ENCODE data around the gene XRCC1.

The XRCC1 gene, protein sequence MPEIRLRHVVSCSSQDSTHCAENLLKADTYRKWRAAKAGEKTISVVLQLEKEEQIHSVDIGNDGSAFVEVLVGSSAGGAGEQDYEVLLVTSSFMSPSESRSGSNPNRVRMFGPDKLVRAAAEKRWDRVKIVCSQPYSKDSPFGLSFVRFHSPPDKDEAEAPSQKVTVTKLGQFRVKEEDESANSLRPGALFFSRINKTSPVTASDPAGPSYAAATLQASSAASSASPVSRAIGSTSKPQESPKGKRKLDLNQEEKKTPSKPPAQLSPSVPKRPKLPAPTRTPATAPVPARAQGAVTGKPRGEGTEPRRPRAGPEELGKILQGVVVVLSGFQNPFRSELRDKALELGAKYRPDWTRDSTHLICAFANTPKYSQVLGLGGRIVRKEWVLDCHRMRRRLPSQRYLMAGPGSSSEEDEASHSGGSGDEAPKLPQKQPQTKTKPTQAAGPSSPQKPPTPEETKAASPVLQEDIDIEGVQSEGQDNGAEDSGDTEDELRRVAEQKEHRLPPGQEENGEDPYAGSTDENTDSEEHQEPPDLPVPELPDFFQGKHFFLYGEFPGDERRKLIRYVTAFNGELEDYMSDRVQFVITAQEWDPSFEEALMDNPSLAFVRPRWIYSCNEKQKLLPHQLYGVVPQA

DNA sequence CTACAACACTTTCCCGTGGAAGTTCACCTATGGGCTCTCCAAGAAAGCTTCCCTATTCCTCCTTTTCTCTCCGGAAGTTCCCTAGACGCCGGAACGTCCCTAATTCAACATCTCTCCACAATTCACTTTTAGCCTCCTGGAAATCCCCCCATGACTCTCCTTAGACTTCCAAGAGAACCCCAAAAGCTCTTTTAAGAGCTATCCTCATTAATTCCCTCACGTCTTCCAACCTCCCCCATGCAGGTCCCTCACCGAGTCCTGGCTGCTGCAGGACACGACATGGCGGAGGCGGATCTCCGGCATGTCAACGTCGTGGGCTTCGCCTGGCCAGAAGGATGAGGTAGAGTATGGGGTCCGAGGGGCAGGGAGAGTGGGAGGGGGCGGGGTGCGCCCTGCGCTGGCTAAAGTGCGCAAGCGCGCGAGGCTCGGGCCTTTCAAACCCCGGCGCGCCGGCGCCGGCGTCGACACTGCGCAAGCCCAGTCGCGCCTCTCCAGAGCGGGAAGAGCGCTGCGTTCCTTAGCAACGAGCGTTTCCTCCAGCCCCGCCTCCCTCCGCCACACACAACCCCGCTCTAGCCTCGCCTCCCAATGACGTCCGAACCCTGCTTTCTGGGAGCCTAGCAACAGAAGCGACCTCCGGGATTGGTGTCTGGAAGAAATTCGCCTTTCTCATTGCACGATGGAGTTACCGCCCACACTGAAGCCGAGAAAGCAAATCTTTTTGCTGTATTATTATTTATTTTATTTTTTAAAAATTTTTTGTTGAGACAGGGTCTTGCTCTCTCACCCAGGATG lies at the start of gene XRCC1, which contains the start of gene PINLYP:
XRCC1 (minus strand) TSS at position 372 of the 795 bp plus-strand sequence; CDS start at position 303, 69 bp downstream.
PINLYP (plus strand) TSS at position 646 of the 795 bp plus-strand sequence. CDS start 1,391 bp downstream, outside the sequence.
- peak; percentile 82 to 90 for DNase-seq (ENCODE audit: low read depth in 2 of 2)

DNA sequence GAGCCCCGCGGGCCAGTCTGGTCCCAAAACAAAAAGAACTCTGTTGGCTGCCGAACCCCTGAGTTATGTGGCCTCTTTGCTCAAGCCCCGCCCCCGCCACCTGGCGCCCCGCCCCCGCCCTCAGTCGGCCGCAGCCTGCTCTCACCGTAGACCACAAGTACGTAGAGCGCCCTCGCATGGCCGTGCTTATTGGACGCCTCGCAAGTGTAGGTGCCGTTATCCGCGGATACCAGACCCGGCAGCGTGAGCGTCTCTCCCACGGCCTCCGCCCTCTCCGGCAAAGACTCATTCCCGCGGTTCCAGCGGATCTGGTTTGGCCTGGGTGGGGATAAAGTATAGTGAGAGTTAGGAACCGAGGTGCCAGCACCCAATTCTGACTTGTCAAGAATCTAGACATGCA lies 49.6 kb upstream of the XRCC1 start:
- DNase-seq (ENCODE audit: low read depth in 2 of 2) = peak; percentile 68

DNA sequence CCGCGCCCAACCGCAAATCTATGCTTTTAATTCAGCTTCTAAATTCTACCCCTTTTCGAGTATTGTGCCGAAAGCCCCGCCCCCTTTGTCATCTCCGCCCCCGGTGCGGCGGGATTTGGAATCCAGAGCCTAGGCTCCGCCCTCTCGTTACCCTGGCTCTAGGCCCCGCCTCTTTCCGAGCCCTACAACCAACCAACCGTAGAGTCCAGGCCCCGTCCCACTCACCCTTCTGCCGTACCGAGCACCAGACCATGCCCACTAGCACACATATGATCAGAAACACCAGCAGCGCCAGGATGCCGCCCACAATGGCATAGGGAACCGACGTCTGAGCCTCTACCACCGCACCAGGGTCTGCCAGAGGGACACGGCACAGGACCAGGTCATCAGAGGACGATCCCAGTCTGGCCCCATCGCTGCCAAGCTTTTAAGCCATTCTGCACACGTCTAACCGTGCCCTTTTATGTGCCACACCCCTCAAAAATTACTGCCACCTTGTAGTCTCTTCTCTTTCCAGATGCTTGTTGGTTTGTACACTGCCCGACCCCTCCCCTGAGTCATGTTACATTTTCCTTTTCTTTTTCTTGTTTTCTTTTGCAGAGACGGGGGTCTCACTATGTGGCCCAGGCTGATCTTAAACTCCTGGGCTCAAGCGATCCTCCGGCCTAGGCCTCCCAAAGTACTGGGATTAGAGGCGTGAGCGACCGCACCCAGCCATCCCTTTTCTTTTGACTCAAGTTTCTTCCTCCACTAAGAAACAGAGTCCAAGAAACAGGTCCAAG lies 48.8 kb upstream of the XRCC1 start:
- no peak for DNase-seq (ENCODE audit: low read depth in 2 of 2)

DNA sequence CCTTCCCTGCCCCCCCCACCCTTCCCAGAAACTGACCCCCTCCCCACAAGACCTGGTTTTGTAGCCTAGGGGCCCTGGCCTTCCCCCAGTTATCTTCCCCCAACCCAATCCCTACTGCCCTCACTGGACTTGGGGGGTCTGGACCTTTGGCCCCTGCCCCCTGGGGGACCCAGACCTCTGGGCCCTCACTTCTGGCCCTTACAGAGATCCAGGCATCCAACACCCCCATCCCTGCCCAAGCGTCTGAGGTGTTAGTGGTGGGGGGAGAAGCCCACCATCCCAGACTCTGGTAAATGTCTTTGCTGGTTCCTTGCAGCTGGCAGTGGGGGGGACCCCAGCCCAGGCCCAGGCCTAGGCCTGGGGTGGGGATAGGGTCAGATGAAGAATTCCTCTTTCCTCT lies 47.6 kb upstream of the XRCC1 start:
- no peak for DNase-seq (ENCODE audit: low read depth in 2 of 2)

DNA sequence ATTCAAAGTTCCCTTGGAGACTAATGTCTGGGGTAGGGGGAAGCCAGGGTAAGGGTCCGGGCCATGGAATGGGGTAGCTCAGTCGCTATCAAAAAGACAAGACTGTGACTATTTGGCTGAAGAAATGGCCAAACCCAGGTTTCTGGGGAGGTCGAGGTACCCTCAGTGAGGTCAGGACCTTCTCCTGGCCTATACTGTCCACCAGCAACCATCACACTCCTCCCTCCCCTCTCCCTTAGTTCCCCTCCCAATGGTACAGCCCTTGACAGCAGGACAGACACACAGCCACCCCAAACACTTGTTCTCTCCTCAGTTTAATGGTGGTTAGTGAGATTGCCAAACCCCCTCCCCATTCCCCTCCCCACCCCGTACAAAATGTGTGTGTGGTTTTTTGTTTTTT lies 46.7 kb upstream of the XRCC1 start:
- DNase-seq (ENCODE audit: low read depth in 2 of 2) = no peak

DNA sequence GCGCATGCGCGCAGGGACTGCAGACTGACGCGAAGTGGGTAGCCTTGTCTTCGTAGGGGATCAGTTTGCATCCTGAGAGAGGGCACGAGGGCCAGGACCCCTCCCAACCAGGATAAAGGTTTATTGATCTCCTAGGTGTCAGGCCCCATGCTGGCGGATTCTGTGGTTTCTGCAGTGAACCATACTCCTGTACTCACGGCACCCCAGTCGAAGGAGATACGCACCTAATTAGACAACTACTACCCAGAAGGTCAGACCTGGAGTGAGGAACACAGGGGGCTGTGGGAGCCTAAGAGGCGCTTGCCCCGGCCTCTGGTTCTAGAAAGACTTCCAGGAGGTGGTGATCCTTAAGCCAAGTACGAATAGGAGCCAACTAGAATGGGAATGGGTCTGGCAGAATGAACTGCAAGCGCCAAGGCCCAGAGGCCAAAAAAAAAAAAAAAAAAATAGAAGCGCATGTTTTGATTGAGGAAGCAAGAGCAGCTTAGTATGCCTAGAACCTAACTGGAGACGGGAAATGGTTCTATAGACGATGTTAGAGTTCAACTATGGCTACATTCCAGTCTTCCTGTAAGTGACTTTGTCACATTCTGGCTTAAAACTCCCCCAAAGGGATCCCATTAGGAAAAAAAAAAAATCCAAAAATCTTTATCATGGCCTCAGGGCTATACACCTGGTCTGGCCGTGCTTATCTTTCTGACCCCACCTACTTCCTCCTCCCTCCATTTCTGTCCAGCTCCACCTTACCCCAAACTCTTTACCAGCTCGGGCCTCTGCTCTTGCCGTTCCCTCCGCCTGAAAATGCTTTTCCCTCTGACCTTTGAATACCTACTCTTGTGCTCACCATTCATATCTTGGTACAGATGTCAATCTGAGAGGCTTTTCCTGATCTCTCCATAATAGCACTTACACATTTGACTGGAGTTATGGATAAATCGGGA lies 45.0 kb upstream of the XRCC1 start:
- peak; percentile 57 to 78 for DNase-seq (ENCODE audit: low read depth in 2 of 2)

DNA sequence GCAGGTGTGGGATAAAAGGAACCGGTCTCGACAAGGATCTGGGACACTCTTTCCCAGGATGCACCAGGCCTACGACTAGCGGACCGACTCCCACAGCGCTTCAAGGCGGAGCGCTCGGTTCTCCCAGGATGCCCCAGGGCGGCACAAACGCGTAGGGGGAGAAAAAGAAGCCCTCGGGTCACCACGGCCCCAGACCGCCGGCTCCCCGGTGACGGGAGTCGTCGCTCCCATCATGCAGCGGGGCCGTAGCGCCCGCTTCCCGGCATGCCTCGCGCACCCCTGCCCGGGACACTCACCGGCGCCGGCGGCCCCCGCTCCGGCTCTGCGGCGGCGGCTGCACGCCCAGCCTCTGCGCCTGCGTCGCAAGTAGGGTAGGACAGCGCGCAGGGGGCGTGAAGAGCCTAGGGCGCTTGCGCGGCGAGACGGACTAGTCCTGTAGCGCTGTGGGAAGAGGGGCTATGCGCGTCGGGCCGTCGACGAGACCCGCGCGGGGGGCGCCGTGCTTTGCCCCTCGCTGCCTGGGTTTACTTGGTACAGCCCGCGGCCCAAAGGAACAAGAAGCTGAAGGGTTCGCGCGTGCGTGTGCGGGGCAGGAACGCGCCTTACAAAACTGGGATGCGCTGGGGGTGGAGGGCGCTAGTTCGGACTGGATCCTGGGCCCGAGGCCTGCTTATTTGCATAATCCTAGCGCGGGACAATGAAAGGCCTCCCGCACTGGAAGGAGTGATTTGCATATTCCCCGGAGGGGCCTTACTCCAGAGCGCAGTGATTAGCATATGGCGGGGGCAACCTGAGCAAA lies 44.1 kb upstream of the XRCC1 start, which contains the start of gene ZNF428:
ZNF428 (minus strand) TSS at position 368 of the 799 bp plus-strand sequence. CDS start 5,325 bp downstream, outside the sequence.
- DNase-seq (ENCODE audit: low read depth in 2 of 2) = peak; percentile 69 to 72

DNA sequence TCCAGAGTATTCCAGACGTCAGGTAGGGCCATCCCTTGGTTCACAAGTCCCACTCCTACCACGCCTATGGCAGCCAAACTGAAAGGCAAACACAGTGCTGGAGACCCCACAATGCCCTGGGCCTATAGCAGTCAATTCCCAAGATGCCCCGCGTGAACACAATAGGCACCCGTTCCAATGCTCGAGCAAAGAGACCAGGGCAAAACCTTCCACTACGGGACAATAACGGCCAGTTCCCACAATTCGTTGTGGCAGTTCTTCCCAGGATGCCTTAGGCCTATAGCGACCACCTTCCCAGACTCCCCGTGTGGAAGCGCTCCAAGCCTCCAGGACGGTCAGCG lies 43.6 kb upstream of the XRCC1 start:
- DNase-seq (ENCODE audit: low read depth in 2 of 2) = no peak

DNA sequence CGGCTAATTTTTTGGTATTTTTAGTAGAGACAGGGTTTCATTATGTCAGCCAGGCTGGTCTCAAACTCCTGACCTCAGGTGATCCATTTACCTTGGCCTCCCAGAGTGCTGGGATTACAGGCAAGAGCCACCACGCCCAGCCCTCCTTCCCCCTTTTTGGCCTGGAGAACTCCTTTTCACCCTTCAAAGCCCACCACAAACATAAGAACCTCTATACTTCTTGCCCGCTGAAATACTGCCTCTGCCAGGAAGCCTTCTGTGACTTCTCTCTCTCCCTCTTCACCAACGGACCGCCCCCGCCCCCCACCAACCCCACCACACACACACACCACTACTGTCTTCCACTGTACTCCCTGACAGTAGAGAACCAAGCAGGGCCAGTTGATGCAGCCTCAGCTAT lies 41.6 kb upstream of the XRCC1 start:
- DNase-seq (ENCODE audit: low read depth in 2 of 2) = no peak

DNA sequence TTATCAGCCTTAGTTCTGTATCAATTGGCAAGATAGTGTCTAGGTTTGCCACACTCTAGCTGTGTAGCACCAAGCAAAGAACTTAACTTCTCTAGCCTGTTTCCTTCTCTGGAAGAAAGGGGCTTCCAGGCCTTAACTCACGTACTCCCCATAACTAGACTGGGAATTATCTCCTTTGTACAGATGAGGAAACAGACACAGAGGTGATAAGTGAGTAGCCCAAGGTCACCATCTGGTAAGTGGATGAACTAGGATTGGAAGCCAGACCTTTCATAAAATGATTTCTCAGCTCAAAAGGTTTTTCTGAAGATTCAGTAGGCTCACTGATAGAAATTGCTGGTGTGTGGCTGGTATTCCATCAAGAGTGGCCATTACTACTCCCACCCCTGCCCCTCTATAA lies 41.0 kb upstream of the XRCC1 start:
- DNase-seq (ENCODE audit: low read depth in 2 of 2) = no peak

DNA sequence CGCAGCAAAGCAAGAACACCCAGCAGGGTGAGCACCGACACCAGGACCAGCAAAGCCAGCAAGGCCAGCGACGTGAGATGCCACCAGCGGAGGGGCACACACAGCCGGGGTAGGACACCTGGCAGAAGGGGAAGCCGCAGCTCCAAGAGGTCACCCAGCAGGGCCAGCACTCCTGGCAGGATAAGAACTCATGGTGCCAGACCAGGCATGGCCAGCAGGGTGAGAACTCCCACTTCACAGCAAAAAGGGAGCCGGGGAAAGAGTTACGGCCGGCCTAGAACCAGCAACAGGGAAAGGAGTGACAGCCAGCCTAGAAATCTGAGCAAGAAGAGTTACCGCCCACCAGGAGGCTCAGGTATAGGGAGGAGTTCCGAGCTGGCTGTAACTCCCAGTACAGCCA lies 37.0 kb upstream of the XRCC1 start:
- DNase-seq (ENCODE audit: low read depth in 2 of 2) = no peak

DNA sequence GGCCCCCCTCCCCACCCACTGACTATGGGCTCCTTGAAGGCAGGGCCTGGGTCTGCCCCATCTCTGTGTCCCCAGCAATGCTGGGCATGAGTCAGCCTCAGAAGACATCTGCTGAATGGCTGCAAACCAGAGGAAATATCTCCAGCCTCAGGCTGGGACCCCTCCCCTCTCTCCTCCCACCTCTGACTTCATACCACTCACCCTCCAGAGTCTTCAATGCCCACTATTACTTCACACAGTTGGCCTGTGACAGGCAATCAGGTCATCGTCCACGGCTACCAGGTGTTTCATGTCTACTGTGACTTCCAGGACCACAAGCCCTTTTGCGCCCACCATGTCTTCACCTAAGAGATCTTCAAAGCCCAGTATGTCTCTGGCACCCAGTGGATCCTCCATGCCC lies 36.5 kb upstream of the XRCC1 start, which contains the start of gene SRRM5:
SRRM5 (plus strand) TSS at position 301 of the 400 bp plus-strand sequence; CDS start at position 335, 34 bp downstream.
- no peak for DNase-seq (ENCODE audit: low read depth in 2 of 2)

DNA sequence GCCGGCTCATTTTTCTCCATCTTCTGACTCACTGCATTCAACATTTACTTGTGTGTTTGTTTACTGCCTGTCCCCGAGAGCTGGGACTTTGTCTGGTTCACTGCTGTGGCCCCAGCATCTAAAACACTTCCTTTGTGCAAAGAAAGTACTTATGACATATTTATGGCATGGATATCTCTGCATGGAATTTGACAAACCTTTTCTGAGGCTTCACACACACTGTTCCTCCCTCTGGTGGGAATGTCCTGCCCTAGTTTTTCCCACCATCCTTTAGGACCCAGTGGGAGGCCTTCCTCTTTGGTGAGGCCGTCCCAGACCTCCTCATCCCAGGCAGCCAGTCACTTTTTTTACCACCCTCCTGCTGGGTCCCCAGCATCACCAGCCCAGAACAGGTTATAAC lies 35.2 kb upstream of the XRCC1 start:
- no peak for DNase-seq (ENCODE audit: low read depth in 2 of 2)

DNA sequence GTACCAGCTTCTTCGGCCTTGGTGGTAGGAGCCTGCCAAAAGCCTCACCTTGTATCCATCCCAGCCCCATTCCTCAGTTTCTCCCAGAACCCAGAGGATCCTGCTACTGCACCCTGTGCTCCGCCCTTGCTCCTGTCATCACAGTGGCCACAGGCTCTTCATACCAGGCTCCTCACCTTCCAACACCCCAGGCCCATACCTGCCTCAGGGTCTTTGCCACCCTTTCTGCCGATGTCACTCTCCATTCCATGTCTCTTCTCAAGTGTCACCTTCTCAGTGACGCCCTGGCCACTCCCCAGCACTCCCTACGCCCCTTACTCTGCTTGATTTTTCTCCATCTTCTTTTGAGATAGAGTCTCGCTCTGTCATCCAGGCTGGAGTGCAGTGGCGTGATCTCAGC lies 34.5 kb upstream of the XRCC1 start:
- no peak for DNase-seq (ENCODE audit: low read depth in 2 of 2)

DNA sequence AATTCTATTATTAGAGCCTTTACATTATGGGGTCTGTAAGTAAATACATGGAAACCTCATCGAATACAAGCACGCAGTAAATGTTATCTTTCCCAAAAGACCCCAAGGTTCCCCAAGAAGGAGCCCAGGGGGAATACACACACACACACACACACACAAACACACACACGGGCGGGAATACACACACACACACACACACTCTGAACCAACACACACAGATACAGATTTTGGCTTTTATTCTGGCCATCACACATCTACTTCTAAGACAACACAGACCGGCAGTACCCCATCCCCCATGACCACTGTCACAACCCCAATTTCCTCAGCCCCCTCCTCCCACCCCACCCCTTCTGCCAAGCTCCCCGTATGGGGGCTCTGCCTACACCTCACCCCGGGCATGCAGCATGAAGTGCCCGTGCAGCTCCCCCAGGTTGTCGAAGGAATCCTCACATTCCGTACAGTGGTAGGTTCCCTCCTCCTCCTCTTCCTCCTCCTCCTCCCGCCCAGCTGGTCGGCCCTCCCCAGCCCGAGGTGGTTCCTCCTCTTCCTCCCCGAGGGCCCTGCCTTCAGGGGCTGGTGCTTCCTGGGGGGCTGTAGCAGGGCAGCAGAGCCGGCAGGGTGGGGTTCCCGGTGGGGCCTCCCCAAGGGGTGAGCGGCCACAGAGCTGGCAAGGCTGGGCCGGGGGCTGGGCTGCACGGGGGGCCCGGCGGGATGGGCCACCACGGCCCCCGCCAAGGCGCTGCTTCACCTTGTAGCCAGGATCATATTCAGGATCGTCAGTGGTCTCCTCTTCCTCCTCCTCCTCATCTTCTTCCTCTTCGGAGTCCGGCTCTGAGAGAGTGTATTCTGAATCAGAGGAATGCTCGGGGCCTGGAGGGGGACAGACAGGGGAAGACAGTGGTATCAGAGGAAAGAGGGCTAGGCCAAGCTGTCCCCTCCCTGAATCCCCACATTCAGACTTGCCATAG lies 32.2 kb upstream of the XRCC1 start:
- DNase-seq (ENCODE audit: low read depth in 2 of 2) = no peak

DNA sequence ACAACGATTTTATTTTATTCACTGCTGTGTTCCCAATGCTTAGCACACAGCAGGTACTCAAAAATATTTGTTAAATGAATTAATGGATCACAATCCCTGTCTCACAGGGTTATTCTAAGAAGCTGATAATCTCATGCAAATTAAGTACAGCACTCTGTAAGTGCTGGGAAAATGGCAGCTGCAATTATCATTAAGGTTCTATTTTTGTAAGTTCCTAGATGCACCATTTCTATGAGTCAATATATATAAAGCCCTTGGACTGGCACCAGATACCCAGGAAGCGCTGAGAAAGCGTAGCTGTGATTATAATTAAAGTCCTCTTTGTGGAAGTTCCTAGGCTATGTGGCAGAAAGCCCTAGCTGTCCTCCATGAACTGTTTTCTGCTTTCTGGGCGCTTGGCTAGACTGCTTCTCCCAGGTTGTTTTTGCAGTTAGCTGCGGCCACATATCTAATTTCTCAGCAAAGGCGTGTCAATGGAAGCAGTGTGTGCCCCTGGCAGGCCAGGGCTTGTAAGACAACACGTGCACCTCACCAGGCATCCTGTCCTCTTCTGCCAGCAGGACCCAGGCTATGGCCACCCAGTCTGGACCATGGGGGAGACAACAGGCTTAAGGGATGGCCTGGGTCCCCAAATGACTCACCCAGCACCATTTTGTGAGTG lies 31.4 kb upstream of the XRCC1 start:
- DNase-seq (ENCODE audit: low read depth in 2 of 2) = no peak

DNA sequence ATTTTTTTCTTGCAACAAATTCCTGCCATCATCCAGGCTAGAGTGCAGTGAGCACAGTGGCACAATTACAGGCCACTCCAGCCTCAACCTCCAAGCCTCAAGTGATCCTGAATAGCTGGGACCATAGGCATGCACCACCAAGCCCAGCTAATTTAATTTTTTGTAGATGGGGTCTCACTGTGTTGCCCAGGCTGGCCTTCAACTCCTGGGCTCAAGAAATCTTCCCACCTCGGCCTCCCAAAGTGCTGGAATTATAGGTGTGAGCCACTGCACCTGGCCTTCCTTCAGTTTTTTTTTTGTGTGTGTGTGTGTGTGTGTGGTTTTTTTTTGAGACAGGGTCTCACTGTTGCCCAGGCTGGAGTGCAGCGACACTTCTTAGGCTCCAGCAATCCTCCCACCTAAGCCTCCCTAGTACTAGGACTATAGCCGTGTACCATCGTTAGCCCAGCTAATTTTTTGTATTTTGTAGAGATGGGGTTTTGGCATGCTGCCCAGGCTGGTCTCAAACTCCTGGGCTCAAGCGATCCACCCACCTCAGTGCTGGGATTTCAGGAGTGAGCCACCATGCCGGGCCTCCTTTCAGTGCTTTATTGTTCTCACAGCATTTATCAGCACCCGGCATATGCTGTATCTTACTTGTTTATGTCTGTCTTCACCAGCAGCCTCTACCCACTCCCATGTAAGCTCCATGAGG lies 30.7 kb upstream of the XRCC1 start:
- DNase-seq (ENCODE audit: low read depth in 2 of 2) = no peak

Data from stimulated activated CD4-positive, alpha-beta T cell treated with anti-CD3 and anti-CD28 coated beads, Interleukin-1b, Interleukin-23, amount 100 ng/mL, for 1 hour (primary cell).